ENCODE data around the gene KLHL36.

Gene KLHL36

GRCh38 chr16:84643180-84643583 is 5.1 kb upstream of the KLHL36 start:
- TF ChIP-seq CTCF (IDR thresholded peaks at IDR 0.05; ENCODE audit: low read depth, low read length, missing control alignments): no peak
- peak overlapping the region; percentile 14; the same call in 1 of the 2 replicates for H3K4me3 ChIP-seq (replicated peaks; ENCODE audit: low read depth, low read length)
- DNase-seq (ENCODE audit: extremely low read depth, low read depth): peak; percentile 80

- no peak overlapping the region for H3K4me3 ChIP-seq (replicated peaks; ENCODE audit: low read depth, low read length)
- no peak for TF ChIP-seq CTCF (IDR thresholded peaks at IDR 0.05; ENCODE audit: low read depth, low read length, missing control alignments)
- no peak for DNase-seq (ENCODE audit: extremely low read depth, low read depth)
Observed at GRCh38 chr16:84643674-84644073, 4.6 kb upstream of the KLHL36 start.

GRCh38 chr16:84648595-84649510 is 542 bp downstream of the KLHL36 start:
- peak overlapping the region; percentile 65 for H3K4me3 ChIP-seq (replicated peaks; ENCODE audit: low read depth, low read length)
- DNase-seq (ENCODE audit: extremely low read depth, low read depth): no peak
- TF ChIP-seq CTCF (IDR thresholded peaks at IDR 0.05; ENCODE audit: low read depth, low read length, missing control alignments): no peak

GRCh38 chr16:84649511-84649861 is 1.2 kb downstream of the KLHL36 start:
- no peak for DNase-seq (ENCODE audit: extremely low read depth, low read depth)
- H3K4me3 ChIP-seq (replicated peaks; ENCODE audit: low read depth, low read length): peak overlapping the region; percentile 65
- no peak for TF ChIP-seq CTCF (IDR thresholded peaks at IDR 0.05; ENCODE audit: low read depth, low read length, missing control alignments)

GRCh38 chr16:84650062-84650991 is 2.0 kb downstream of the KLHL36 start:
- DNase-seq (ENCODE audit: extremely low read depth, low read depth): no peak
- H3K4me3 ChIP-seq (replicated peaks; ENCODE audit: low read depth, low read length): no peak overlapping the region
- no peak for TF ChIP-seq CTCF (IDR thresholded peaks at IDR 0.05; ENCODE audit: low read depth, low read length, missing control alignments)

- no peak overlapping the region for H3K4me3 ChIP-seq (replicated peaks; ENCODE audit: low read depth, low read length)
- no peak for DNase-seq (ENCODE audit: extremely low read depth, low read depth)
- TF ChIP-seq CTCF (IDR thresholded peaks at IDR 0.05; ENCODE audit: low read depth, low read length, missing control alignments): no peak
Observed at GRCh38 chr16:84652566-84652965, 4.3 kb downstream of the KLHL36 start.
